K562 (cell line): ENCODE results near the gene PRSS23. TPM values are rescaled to one million over a fixed set of nuclear protein-coding genes. Genes with fewer than 3 reads are reported as not detected.

Experiments
- ATAC-seq: fragments of 200-7000 bp; cut with Tn5 transposase; 3 replicates; pipeline ENCODE4 v1.9.1; 2020; ENCODE audit warnings: moderate library complexity
- BruUV-seq: library from RNA; stranded (reverse); fragments of 400-500 nt; replicated peaks from 2 replicates; lab custom pipeline; 2021; lab: Mats Ljungman, UMichigan
- CTCF ChIA-PET: fragments of 300-600 bp; formaldehyde crosslinking; extraction: SDS; loops from one replicate; lab custom pipeline; 2021; ENCODE audit warnings: low intra/inter-chr PET ratio; lab: Yijun Ruan, JAX
- POLR2A ChIA-PET: fragments of 300-600, 350-650 bp; sonication (Branson Sonifier 250); formaldehyde crosslinking; extraction: SDS; loops from one replicate; lab custom pipeline; 2021; ENCODE audit warnings: antibody characterized with exemption, inconsistent platforms; lab: Yijun Ruan, JAX
- DNase-seq, 4 experiments: peaks; one replicate each; pipeline versions ENCODE4 v3.0.0 to v3.0.0-alpha.2; 2011 to 2018; ENCODE audit warnings: low spot score in 3 of 4, mixed read lengths in 3 of 4; ENCODE audit errors: extremely low read depth in 1 of 4
- FAIRE-seq: peaks from 2 replicates; lab custom pipeline; 2011; peaks lifted over from hg19 to GRCh38; lab: Jason Lieb, UNC
- H2AFZ ChIP-seq: 2 replicates; pipeline ENCODE4 v1.6.0; 2011; ENCODE audit warnings: low read depth, low read length, control low read depth, inconsistent platforms
- H3K27ac ChIP-seq: fragments of 200-600 bp; 3 replicates; pipeline ENCODE4 v1.8.0; 2011; ENCODE audit warnings: low read depth, mild to moderate bottlenecking, control low read depth, inconsistent platforms, low read length, moderate library complexity, mixed read lengths; ENCODE audit errors: extremely low read depth
- H3K27me3 ChIP-seq, 2 experiments: fragments of 300-600 bp in 1 of 2; 2 replicates in 1 of 2; 3 replicates in 1 of 2; pipeline versions ENCODE4 v1.6.0 to v1.8.0; 2011; ENCODE audit warnings: inconsistent platforms in 2 of 2, low read length in 2 of 2, mild to moderate bottlenecking in 1 of 2, mixed read lengths in 1 of 2, moderate library complexity in 1 of 2; ENCODE audit not compliant: control insufficient read depth in 2 of 2, insufficient read depth in 2 of 2
- H3K36me3 ChIP-seq: fragments of 300-600 bp; 3 replicates; pipeline ENCODE4 v1.8.0; 2011; ENCODE audit warnings: mild to moderate bottlenecking, low read length, inconsistent platforms; ENCODE audit not compliant: control insufficient read depth, insufficient read depth
- H3K4me1 ChIP-seq, 2 experiments: fragments of 200-600 bp in 1 of 2; replicated peaks in 1 of 2; 2 replicates in 1 of 2; 3 replicates in 1 of 2; pipeline versions ENCODE4 v1.5.1 to v1.8.0; 2011; ENCODE audit warnings: inconsistent platforms in 2 of 2, low read length in 2 of 2, mild to moderate bottlenecking in 1 of 2, mixed read lengths in 1 of 2, moderate library complexity in 1 of 2; ENCODE audit not compliant: control insufficient read depth in 2 of 2, insufficient read depth in 2 of 2
- H3K4me2 ChIP-seq: 2 replicates; pipeline ENCODE4 v1.6.1; 2011; ENCODE audit warnings: low read length, control low read depth, inconsistent platforms, mixed read lengths; ENCODE audit not compliant: insufficient read depth
- H3K4me3 ChIP-seq: fragments of 200-600 bp; sonication (generic), shearing (Covaris generic); 2 replicates; pipeline ENCODE4 v1.5.1; 2016; ENCODE audit warnings: control low read depth, inconsistent platforms
- H3K79me2 ChIP-seq: fragments of 200-600 bp; 3 replicates; pipeline ENCODE4 v1.8.0; 2011; ENCODE audit warnings: low read length, inconsistent platforms; ENCODE audit not compliant: control insufficient read depth, insufficient read depth
- H3K9ac ChIP-seq, 2 experiments: 2 replicates each; pipeline versions ENCODE4 v1.6.0 to v1.6.1; 2011; ENCODE audit warnings: low read depth in 2 of 2, low read length in 2 of 2, control low read depth in 1 of 2, inconsistent platforms in 1 of 2, mild to moderate bottlenecking in 1 of 2, mixed read lengths in 1 of 2; ENCODE audit not compliant: insufficient read depth in 1 of 2
- H3K9me1 ChIP-seq: one replicate; pipeline ENCODE4 v1.6.0; 2011; ENCODE audit warnings: inconsistent platforms, mild to moderate bottlenecking, low read length, moderate library complexity; ENCODE audit not compliant: control insufficient read depth, insufficient read depth
- H3K9me3 ChIP-seq: replicated peaks from 2 replicates; pipeline ENCODE4 v1.5.1; 2011; ENCODE audit warnings: low read depth, low read length, inconsistent platforms; ENCODE audit not compliant: control insufficient read depth, insufficient read depth
- H4K20me1 ChIP-seq: replicated peaks from 2 replicates; pipeline ENCODE4 v1.6.1; 2011; ENCODE audit warnings: low read length, inconsistent platforms, mixed read lengths; ENCODE audit not compliant: control insufficient read depth, insufficient read depth
- GTF2B ChIP-seq: IDR thresholded peaks from 2 replicates; pipeline ENCODE4 v1.6.1; 2011; ENCODE audit not compliant: insufficient read length; ENCODE audit errors: extremely low read depth
- HIVEP1 ChIP-seq: fragments of 250-450 bp; sonication (Bioruptor Pico); IDR thresholded peaks from 2 replicates; pipeline ENCODE4 v1.4.0; 2020; ENCODE audit warnings: mild to moderate bottlenecking
- KLF16 ChIP-seq: IDR thresholded peaks from 2 replicates; pipeline ENCODE4 v1.6.1; 2016; ENCODE audit warnings: antibody characterized with exemption
- LEF1 ChIP-seq: fragments of 450-650 bp; IDR thresholded peaks from 2 replicates; pipeline ENCODE4 v1.6.1; 2016; ENCODE audit warnings: mild to moderate bottlenecking
- MAZ ChIP-seq, 2 experiments: fragments of 450-650 bp in 1 of 2; sonication (generic) in 1 of 2; formaldehyde crosslinking; IDR thresholded peaks in 1 of 2; conservative IDR thresholded peaks in 1 of 2; 2 replicates each; pipeline versions ENCODE4 v1.4.0 to v1.5.0; 2020; ENCODE audit warnings: mild to moderate bottlenecking in 1 of 2, missing genetic modification reagents in 1 of 2
- RBM14 ChIP-seq: fragments of 200-400 bp; formaldehyde crosslinking; IDR thresholded peaks from 2 replicates; pipeline ENCODE4 v1.6.1; 2018; ENCODE audit warnings: low read depth, mild to moderate bottlenecking, low read length, moderate library complexity, borderline replicate concordance; ENCODE audit not compliant: insufficient read depth
- SAFB ChIP-seq: fragments of 200-400 bp; formaldehyde crosslinking; IDR thresholded peaks from 2 replicates; pipeline ENCODE4 v1.6.1; 2017; ENCODE audit warnings: low read depth, low read length, borderline replicate concordance
- SOX6 ChIP-seq: fragments of 450-650 bp; IDR thresholded peaks from 2 replicates; pipeline ENCODE4 v1.6.1; 2014; ENCODE audit warnings: mild to moderate bottlenecking
- TEAD2 ChIP-seq: fragments of 450-650 bp; IDR thresholded peaks from 2 replicates; pipeline ENCODE4 v1.6.1; 2016; ENCODE audit warnings: missing genetic modification characterization, control low read depth, missing compliant biosample characterization
- ZNF57 ChIP-seq: fragments of 450-650 bp; formaldehyde crosslinking; IDR thresholded peaks from 2 replicates; pipeline ENCODE4 v1.4.0; 2020; ENCODE audit warnings: mild to moderate bottlenecking, moderate library complexity
- WGBS: fragments of 100-300 bp; shearing (Covaris generic); methylation state at CpG from one replicate; pipeline ENCODE4 v1.1.6; 2016; ENCODE audit warnings: low coverage, mixed read lengths; ENCODE audit not compliant: insufficient coverage; ENCODE audit errors: missing lambda C conversion rate; 5-methylcytosine and 5-hydroxymethylcytosine counted together
- in situ Hi-C: fragments of 300-500 bp; cut with MboI; formaldehyde crosslinking; loops from 4 replicates; pipeline ENCODE4 v1.15.0; 2018; ENCODE audit warnings: inconsistent platforms, mixed read lengths
- intact Hi-C: fragments of 100-400 bp; cut with micrococcal nuclease; formaldehyde crosslinking; loops from 2 replicates; pipeline ENCODE4 v1.14.2; 2022
- polyA plus RNA-seq, 8 experiments: library from polyadenylated mRNA; depleted of rRNA in 4 of 8; stranded (reverse) in 5 of 8; unstranded in 3 of 8; fragments of >200 nt; fragmentation: Nextera tagmentation in 2 of 8; fragmentation: Illumina TruSeq in 1 of 8; extraction: Ambion mirVana in 2 of 8; extraction: Trizol in 1 of 8; gene quantifications; 2 replicates each; pipeline versions ENCODE4 v1.2.1 to v1.2.3, GENCODE V29; 2011 to 2014; ENCODE audit warnings: inconsistent platforms in 1 of 8, missing spikeins in 1 of 8
- total RNA-seq, 7 experiments: library from RNA; depleted of rRNA in 6 of 7; stranded (reverse); fragments of >200 nt in 6 of 7; fragmentation: Illumina TruSeq in 2 of 7; extraction: Trizol in 2 of 7; gene quantifications; 2 replicates each; pipeline versions ENCODE4 v1.2.1 to v1.2.3, GENCODE V29; 2011 to 2021; ENCODE audit warnings: low replicate concordance in 1 of 7
- TF ChIP-seq, protein P1 (sequence below): fragments of 450-650 bp; IDR thresholded peaks from 2 replicates; pipeline ENCODE4 v1.7.0; 2016; ENCODE audit warnings: borderline replicate concordance

The PRSS23 gene
- total and polyA plus RNA-seq, 9 of the 15 experiments (the other 6 are each of a cell fraction or from before 2014, with no cell fraction given), result 0.04 to 0.51 (median 0.11) TPM; not detected in 2

DNA sequence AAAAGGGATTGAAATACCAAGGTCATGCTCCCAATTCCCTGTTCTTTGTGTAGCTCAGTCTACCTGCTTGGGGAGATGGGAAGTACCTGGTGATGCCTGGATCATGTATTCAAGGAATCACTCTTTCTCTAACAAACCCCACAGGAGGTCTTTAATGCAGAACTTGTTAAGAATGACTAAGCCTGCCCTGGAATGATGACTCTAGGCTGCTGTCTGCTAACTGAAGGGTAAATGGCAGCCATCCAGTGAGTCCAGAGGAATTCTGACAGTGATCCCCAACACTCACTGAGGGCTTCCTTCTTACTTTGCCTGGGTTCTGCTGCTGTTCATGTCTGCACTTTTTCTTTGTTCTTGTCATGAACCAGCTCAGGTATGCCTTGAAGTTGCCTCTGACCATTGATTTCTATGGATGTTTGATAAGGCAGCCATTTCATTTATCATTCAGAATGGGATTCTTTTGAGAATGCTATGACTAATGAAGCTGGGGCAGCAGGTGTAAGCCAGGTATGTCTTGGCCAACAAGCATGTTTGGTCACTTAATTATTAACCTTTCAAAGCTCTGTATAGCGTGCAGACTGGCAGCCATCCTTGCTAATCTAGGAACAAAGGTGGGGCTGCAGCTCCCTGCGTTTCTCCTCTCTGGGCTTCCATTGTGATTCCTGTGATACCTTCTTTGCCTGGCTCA is 11.4 kb downstream of the PRSS23 start:
- Histone ChIP-seq H3K4me3 (no peak overlapping the region), H4K20me1 (no peaks in the 10 kb centered on the region), H3K9ac (no peak overlapping the region), H3K36me3 (no peaks in the 10 kb centered on the region), H3K9me1 (no peaks in the 10 kb centered on the region), H3K27me3 (peaks cover 4 to 28% of the 10 kb centered on the region in 2 experiments), H3K4me2 (no peak overlapping the region), H3K79me2 (no peaks in the 10 kb centered on the region), H3K9me3 (no peaks in the 10 kb centered on the region), H3K27ac (no peak overlapping the region), H3K4me1 (no peaks in the 10 kb centered on the region), H2AFZ (no peak overlapping the region)
- in situ Hi-C loops (no loop called here), intact Hi-C loops (no loop called here)
- no TSS peak for BruUV-seq
- POLR2A ChIA-PET, result interaction anchor here (0.6 to 0.7 kb wide), 3 partner anchors 28 to 736 kb away, joined by 3 read pairs; no protein-coding TSS in a partner anchor
- FAIRE-seq, result no peak
- no peak for ATAC-seq
- WGBS, result 0% methylated on average over 2 of the region's 2 CpGs
- no peak for DNase-seq
- CTCF ChIA-PET, result no interaction called here
- TF ChIP-seq, protein P1, sequence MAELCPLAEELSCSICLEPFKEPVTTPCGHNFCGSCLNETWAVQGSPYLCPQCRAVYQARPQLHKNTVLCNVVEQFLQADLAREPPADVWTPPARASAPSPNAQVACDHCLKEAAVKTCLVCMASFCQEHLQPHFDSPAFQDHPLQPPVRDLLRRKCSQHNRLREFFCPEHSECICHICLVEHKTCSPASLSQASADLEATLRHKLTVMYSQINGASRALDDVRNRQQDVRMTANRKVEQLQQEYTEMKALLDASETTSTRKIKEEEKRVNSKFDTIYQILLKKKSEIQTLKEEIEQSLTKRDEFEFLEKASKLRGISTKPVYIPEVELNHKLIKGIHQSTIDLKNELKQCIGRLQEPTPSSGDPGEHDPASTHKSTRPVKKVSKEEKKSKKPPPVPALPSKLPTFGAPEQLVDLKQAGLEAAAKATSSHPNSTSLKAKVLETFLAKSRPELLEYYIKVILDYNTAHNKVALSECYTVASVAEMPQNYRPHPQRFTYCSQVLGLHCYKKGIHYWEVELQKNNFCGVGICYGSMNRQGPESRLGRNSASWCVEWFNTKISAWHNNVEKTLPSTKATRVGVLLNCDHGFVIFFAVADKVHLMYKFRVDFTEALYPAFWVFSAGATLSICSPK, result no peak
- no peak for TF ChIP-seq SOX6
- no peak for TF ChIP-seq RBM14
- no peak for TF ChIP-seq GTF2B
- no peak for TF ChIP-seq MAZ (CRISPR knock-in tag; conservative IDR thresholded peaks at IDR 0.05 in 1 of 2, IDR thresholded peaks at IDR 0.05 in 1 of 2)
- no peak for TF ChIP-seq LEF1
- TF ChIP-seq ZNF57 (CRISPR knock-in tag), result no peak
- no peak for TF ChIP-seq HIVEP1 (CRISPR knock-in tag)
- no peak for TF ChIP-seq TEAD2
- no peak for TF ChIP-seq KLF16
- TF ChIP-seq SAFB, result no peak
